ENCODE results near the gene RPS19BP1.

Gene RPS19BP1

GRCh38 chr22:39488563-39489083 lies 43.9 kb downstream of the RPS19BP1 start:
- no peak for DNase-seq

GRCh38 chr22:39487826-39488520 lies 44.6 kb downstream of the RPS19BP1 start:
- DNase-seq: no peak

- DNase-seq: no peak
Observed at GRCh38 chr22:39486951-39487825, 45.4 kb downstream of the RPS19BP1 start.

- DNase-seq: no peak
Observed at GRCh38 chr22:39482768-39483167, 49.8 kb downstream of the RPS19BP1 start.

- no peak for DNase-seq
Observed at GRCh38 chr22:39481595-39481994, 51.0 kb downstream of the RPS19BP1 start.

- DNase-seq: no peak
Observed at GRCh38 chr22:39481054-39481453, 51.5 kb downstream of the RPS19BP1 start.

GRCh38 chr22:39480557-39480956 lies 52.0 kb downstream of the RPS19BP1 start:
- no peak for DNase-seq

GRCh38 chr22:39479254-39479653 lies 53.3 kb downstream of the RPS19BP1 start:
- no peak for DNase-seq
